ENCODE results near the gene NIT2.
"Not testable (repeated sequence)": the region's sequence is repeated elsewhere in the genome, so short reads cannot be mapped to it uniquely, and the experiment has no call there.

Gene NIT2

GRCh38 chr3:100324044-100324443 lies 10.5 kb upstream of the NIT2 start:
- H3K27me3 ChIP-seq (ENCODE audit: insufficient read depth, poor library complexity, severe bottlenecking): no peaks in the 10 kb centered on the region

GRCh38 chr3:100325827-100326226 lies 8.7 kb upstream of the NIT2 start:
- TF ChIP-seq CTCF (IDR thresholded peaks at IDR 0.05; ENCODE audit: insufficient read depth, low read length) (no peak), SPI1 (IDR thresholded peaks at IDR 0.05; ENCODE audit: borderline replicate concordance, low read depth) (no peak), POLR2AphosphoS5 (IDR thresholded peaks at IDR 0.05; ENCODE audit: low read depth) (no peak), GABPA (IDR thresholded peaks at IDR 0.05; ENCODE audit: low read depth) (no peak), REST (IDR thresholded peaks at IDR 0.05; ENCODE audit: insufficient replicate concordance, low read depth) (no peak)
- no peak for DNase-seq (ENCODE audit: low read depth in 1 of 2, low spot score in 1 of 2)

More at GRCh38 chr3:100324044-100324443, 10.5 kb upstream of the NIT2 start:
- H3K4me3 ChIP-seq (replicated peaks; ENCODE audit: insufficient read depth, low read length): no peak overlapping the region
- no peak for TF ChIP-seq CTCF (IDR thresholded peaks at IDR 0.05; ENCODE audit: insufficient read depth, low read length)
- no peak for TF ChIP-seq SPI1 (IDR thresholded peaks at IDR 0.05; ENCODE audit: borderline replicate concordance, low read depth)
- no peak for TF ChIP-seq GABPA (IDR thresholded peaks at IDR 0.05; ENCODE audit: low read depth)
- no peak for TF ChIP-seq REST (IDR thresholded peaks at IDR 0.05; ENCODE audit: insufficient replicate concordance, low read depth)
- no peak for TF ChIP-seq POLR2AphosphoS5 (IDR thresholded peaks at IDR 0.05; ENCODE audit: low read depth)
- no peak for DNase-seq (ENCODE audit: low read depth in 1 of 2, low spot score in 1 of 2)
- no peak overlapping the region for H3K27ac ChIP-seq (replicated peaks)

DNA sequence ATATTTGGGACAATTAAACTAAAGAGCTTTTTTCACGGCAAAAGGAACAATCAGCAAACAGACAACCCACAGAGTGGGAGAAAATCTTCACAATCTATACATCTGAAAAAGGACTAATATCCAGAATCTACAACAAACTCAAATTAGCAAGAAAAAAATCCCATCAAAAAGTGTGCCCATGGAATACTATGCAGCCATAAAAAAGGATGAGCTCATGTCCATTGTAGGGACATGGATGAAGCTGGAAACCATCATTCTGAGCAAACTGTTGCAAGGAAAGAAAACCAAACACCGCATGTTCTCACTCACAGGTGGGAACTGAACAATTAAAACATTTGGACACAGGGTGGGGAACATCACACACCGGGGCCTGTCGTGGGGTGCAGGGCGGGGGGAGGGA lies 7.2 kb upstream of the NIT2 start:
- not testable (repeated sequence) for H3K4me3 ChIP-seq (replicated peaks; ENCODE audit: insufficient read depth, low read length); DNase-seq (ENCODE audit: low read depth in 1 of 2, low spot score in 1 of 2); H3K27ac ChIP-seq (replicated peaks); H3K27me3 ChIP-seq (ENCODE audit: insufficient read depth, poor library complexity, severe bottlenecking)

More at GRCh38 chr3:100325827-100326226, 8.7 kb upstream of the NIT2 start:
- Histone ChIP-seq H3K4me3 (replicated peaks; ENCODE audit: insufficient read depth, low read length) (no peak overlapping the region), H3K27me3 (ENCODE audit: insufficient read depth, poor library complexity, severe bottlenecking) (no peaks in the 10 kb centered on the region), H3K27ac (replicated peaks) (no peak overlapping the region)

GRCh38 chr3:100329800-100330489 lies 4.6 kb upstream of the NIT2 start:
- Histone ChIP-seq H3K27ac (replicated peaks) (no peak overlapping the region), H3K4me3 (replicated peaks; ENCODE audit: insufficient read depth, low read length) (no peak overlapping the region), H3K27me3 (ENCODE audit: insufficient read depth, poor library complexity, severe bottlenecking) (no peaks in the 10 kb centered on the region)
- TF ChIP-seq REST (IDR thresholded peaks at IDR 0.05; ENCODE audit: insufficient replicate concordance, low read depth): no peak
- no peak for TF ChIP-seq CTCF (IDR thresholded peaks at IDR 0.05; ENCODE audit: insufficient read depth, low read length)
- no peak for TF ChIP-seq POLR2AphosphoS5 (IDR thresholded peaks at IDR 0.05; ENCODE audit: low read depth)
- no peak for DNase-seq (ENCODE audit: low read depth in 1 of 2, low spot score in 1 of 2)

Measured in HL-60 (cell line).